Panc1 (cell line): ENCODE data around the gene PARP9. TPM values are rescaled to one million over a fixed set of nuclear protein-coding genes. Genes with fewer than 3 reads are reported as not detected.

Experiments used
- ATAC-seq: fragments of 200-7000 bp; cut with Tn5 transposase; 2 replicates; pipeline ENCODE4 v1.9.1; 2020; ENCODE audit warnings: mild to moderate bottlenecking, moderate library complexity
- Bru-seq: library from RNA; stranded (reverse); fragments of 400-500 nt; gene quantifications from one replicate; lab custom pipeline; 2021; lab: Mats Ljungman, UMichigan
- BruChase-seq, 2 experiments: library from RNA; stranded (reverse); fragments of 400-500 nt; gene quantifications; one replicate each; lab custom pipeline; 2021; lab: Mats Ljungman, UMichigan
- BruUV-seq: library from RNA; stranded (reverse); fragments of 400-500 nt; replicated peaks from 2 replicates; lab custom pipeline; 2021; lab: Mats Ljungman, UMichigan
- CTCF ChIA-PET: fragments of 300-600 bp; sonication (Branson Sonifier 250); formaldehyde crosslinking; loops from one replicate; lab custom pipeline; 2022; ENCODE audit warnings: antibody characterized with exemption; lab: Charles Lee
- POLR2A ChIA-PET: fragments of 300-600 bp; sonication (Branson Sonifier 250); formaldehyde crosslinking; loops from one replicate; lab custom pipeline; 2022; ENCODE audit warnings: antibody characterized with exemption; lab: Charles Lee
- DNase-seq: peaks from one replicate; pipeline ENCODE4 v3.0.0-alpha.2; 2010; ENCODE audit warnings: low read depth, low spot score
- H3K27ac ChIP-seq: 2 replicates; pipeline ENCODE4 v1.5.1; 2011; ENCODE audit warnings: mild to moderate bottlenecking, low read length, inconsistent platforms
- H3K27me3 ChIP-seq: fragments of 200-500 bp; sonication (Bioruptor generic); 2 replicates; pipeline ENCODE4 v1.6.0; 2014; ENCODE audit warnings: low read length, inconsistent platforms; ENCODE audit not compliant: control insufficient read depth, insufficient read depth
- H3K36me3 ChIP-seq: fragments of 200-500 bp; sonication (Bioruptor generic); 2 replicates; pipeline ENCODE4 v1.5.1; 2014; ENCODE audit warnings: inconsistent platforms, mild to moderate bottlenecking, low read length, moderate library complexity; ENCODE audit not compliant: control insufficient read depth, insufficient read depth
- H3K4me1 ChIP-seq: 2 replicates; pipeline ENCODE4 v1.5.1; 2011; ENCODE audit warnings: inconsistent platforms, mild to moderate bottlenecking, low read length, moderate library complexity; ENCODE audit not compliant: control insufficient read depth, insufficient read depth
- H3K4me3 ChIP-seq, 2 experiments: 2 replicates each; pipeline ENCODE4 v1.5.1; 2011 to 2012; ENCODE audit warnings: low read depth in 2 of 2, low read length in 2 of 2, mild to moderate bottlenecking in 2 of 2, inconsistent platforms in 1 of 2, moderate library complexity in 1 of 2
- H3K9me3 ChIP-seq: fragments of 200-500 bp; sonication (Bioruptor generic); 2 replicates; pipeline ENCODE4 v1.5.1; 2014; ENCODE audit warnings: low read depth, mild to moderate bottlenecking, inconsistent platforms, low read length, moderate library complexity; ENCODE audit not compliant: control insufficient read depth, insufficient read depth
- CTCF ChIP-seq: fragments of 450-650 bp; IDR thresholded peaks from 2 replicates; pipeline ENCODE4 v1.5.1; 2017; ENCODE audit warnings: mild to moderate bottlenecking
- POLR2AphosphoS5 ChIP-seq: IDR thresholded peaks from 2 replicates; pipeline ENCODE4 v1.6.1; 2012; ENCODE audit warnings: mild to moderate bottlenecking, low read depth, low read length, moderate library complexity
- REST ChIP-seq, 2 experiments: IDR thresholded peaks; 2 replicates each; pipeline ENCODE4 v1.6.1; 2011 to 2012; ENCODE audit warnings: low read depth in 2 of 2, control low read depth in 1 of 2, low read length in 1 of 2, mild to moderate bottlenecking in 1 of 2, moderate library complexity in 1 of 2; ENCODE audit not compliant: insufficient read depth in 1 of 2
- SIN3A ChIP-seq: IDR thresholded peaks from 2 replicates; pipeline ENCODE4 v1.6.1; 2012; ENCODE audit warnings: low read depth, mild to moderate bottlenecking, low read length, moderate library complexity, borderline replicate concordance; ENCODE audit not compliant: insufficient read depth
- TCF7L2 ChIP-seq: IDR thresholded peaks from 2 replicates; pipeline ENCODE4 v1.6.1; 2011; ENCODE audit warnings: mild to moderate bottlenecking, low read depth, low read length, inconsistent platforms
- in situ Hi-C: cut with HindIII; loops from 2 replicates; pipeline ENCODE4 v1.10.0; 2016; ENCODE audit warnings: low sequenced_read_pairs, low pct_unique_long_range_greater_than_20kb
- intact Hi-C: fragments of 100-400 bp; cut with micrococcal nuclease; formaldehyde crosslinking; loops from one replicate; pipeline ENCODE4 v1.10.0; 2022; ENCODE audit not compliant: unreplicated experiment
- long read RNA-seq: library from polyadenylated mRNA; unstranded; transcript quantifications from one replicate; pipeline ENCODE4 v2.0.0, GENCODE V29; 2021; ENCODE audit not compliant: unreplicated experiment
- polyA plus RNA-seq: library from polyadenylated mRNA; unstranded; fragments of >200 nt; gene quantifications from one replicate; pipeline ENCODE4 v1.2.1, GENCODE V29; 2012; ENCODE audit warnings: missing spikeins; ENCODE audit not compliant: insufficient read length
- total RNA-seq: library from RNA; stranded (reverse); gene quantifications from one replicate; pipeline ENCODE4 v1.2.1, GENCODE V29; 2021; ENCODE audit not compliant: unreplicated experiment

The PARP9 gene
- total RNA-seq, result 14.5 TPM
- 8.3 TPM for polyA plus RNA-seq
- Bru-seq, nascent RNA, result percentile 63 among the genes with signal in this experiment
- BruChase-seq, experiment 1, labeled RNA remaining after a 2-hour chase, result percentile 75 among the genes with signal in this experiment
- BruChase-seq, experiment 2, labeled RNA remaining after a 6-hour chase, result percentile 79 among the genes with signal in this experiment
- long read RNA-seq, partial matches to known transcripts, result 10 of 38 reads
- long read RNA-seq, other reads (novel, unspliced or antisense), result 22 of 38 reads

- ATAC-seq (peak; percentile 97), DNase-seq (no peak)
- peaks cover 3% of the 10 kb centered on the region; the same call in 1 of the 2 replicates for H3K4me1 ChIP-seq
- in situ Hi-C loops, result no loop called here
- peak within 1 kb of the TSS; percentile 68 to 77 for H3K4me3 ChIP-seq
- H3K9me3 ChIP-seq, result no peaks in the 10 kb centered on the region
- BruUV-seq, result no TSS peak
- CTCF ChIA-PET, result no interaction called here
- TF ChIP-seq REST (IDR thresholded peaks at IDR 0.05; ENCODE audit: insufficient read depth in 1 of 2, low read depth in 2 of 2, low read length in 1 of 2), result no peak
- 0 out of 2 replicates have a peak, but pooled peaks have one; percentile 21 for TF ChIP-seq TCF7L2
- TF ChIP-seq CTCF, result no peak
- TF ChIP-seq POLR2AphosphoS5, result peak; percentile 63
- TF ChIP-seq SIN3A, result peak; percentile 82; the same call in 1 of the 2 replicates
- intact Hi-C loops, result no loop called here
- no peaks in the 10 kb centered on the region for H3K27me3 ChIP-seq
- H3K27ac ChIP-seq, result peak within 1 kb of the TSS; percentile 77
- POLR2A ChIA-PET, result no interaction called here
- no peaks in the 10 kb centered on the region for H3K36me3 ChIP-seq
These were observed at the start of gene PARP9, which contains the start of gene DTX3L for GRCh38 chr3:122564155-122564912. PARP9 (minus strand) TSS chr3:122564300; CDS start chr3:122559620, 4,680 bp downstream. DTX3L (plus strand) TSS chr3:122564338; CDS start chr3:122564427, 89 bp downstream.

GRCh38 chr3:122612696-122613095 is 48.6 kb upstream of the PARP9 start:
- Histone ChIP-seq H3K4me1 (peaks cover 6% of the 10 kb centered on the region; the same call in 1 of the 2 replicates), H3K27me3 (no peaks in the 10 kb centered on the region), H3K36me3 (no peaks in the 10 kb centered on the region), H3K9me3 (no peaks in the 10 kb centered on the region), H3K27ac (no peak overlapping the region), H3K4me3 (no peak overlapping the region)
- intact Hi-C loops (no loop called here), in situ Hi-C loops (no loop called here)
- TF ChIP-seq REST (IDR thresholded peaks at IDR 0.05; ENCODE audit: insufficient read depth in 1 of 2, low read depth in 2 of 2, low read length in 1 of 2) (no peak), CTCF (no peak), TCF7L2 (no peak), POLR2AphosphoS5 (no peak), SIN3A (no peak)
- no peak for DNase-seq
- ChIA-PET CTCF (no interaction called here), POLR2A (no interaction called here)
- BruUV-seq, result no TSS peak
- ATAC-seq, result no peak
